NCI-H1694 (cell line): ENCODE results near the gene MYCBP2.
"Not testable (repeated sequence)": the region's sequence is repeated elsewhere in the genome, so short reads cannot be mapped to it uniquely, and the experiment has no call there.

Source experiments
- DNase-seq: peaks from one replicate; lab custom pipeline; 2025; lab: John Stamatoyannopoulos, UW

MYCBP2 gene

GRCh38 chr13:77291774-77292173 lies 35.1 kb downstream of the MYCBP2 start:
- no peak for DNase-seq

GRCh38 chr13:77290342-77290741 lies 36.6 kb downstream of the MYCBP2 start:
- no peak for DNase-seq

DNA sequence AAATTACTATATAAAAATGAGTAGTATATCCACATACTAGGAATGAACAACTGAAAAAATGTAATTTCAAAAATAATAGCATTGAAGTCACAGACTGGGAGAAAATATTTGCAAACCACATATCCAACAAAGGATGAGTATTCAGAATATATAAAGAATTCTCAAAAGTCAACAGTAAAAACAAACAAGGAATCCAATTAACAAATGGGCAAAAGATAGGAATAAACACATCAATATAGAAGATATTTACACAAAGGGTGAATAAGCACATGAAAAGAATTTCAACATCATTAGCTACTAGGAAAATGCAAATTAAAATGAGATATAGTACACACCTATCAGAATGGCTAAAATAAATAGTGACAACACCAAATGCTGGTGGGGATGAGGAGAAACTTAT lies 37.0 kb downstream of the MYCBP2 start:
- DNase-seq: no peak

DNA sequence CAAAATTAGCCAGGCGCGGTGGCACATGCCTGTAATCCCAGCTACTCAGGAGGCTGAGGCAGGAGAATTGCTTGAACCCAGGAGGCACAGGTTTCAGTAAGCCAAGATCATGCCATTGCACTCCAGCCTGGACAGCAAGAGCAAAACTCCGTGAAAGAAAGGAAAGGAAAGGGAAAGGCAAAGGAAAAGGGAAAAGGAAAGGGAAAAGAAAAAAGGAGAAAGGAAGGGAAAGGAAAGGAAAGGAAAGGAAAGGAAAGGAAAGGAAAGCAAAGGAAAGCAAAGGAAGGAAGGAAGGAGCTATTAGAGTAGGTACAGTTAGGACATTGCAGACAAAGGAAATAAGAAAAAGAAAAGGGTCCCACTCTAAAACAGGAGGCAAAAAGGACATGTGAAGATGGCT lies 41.3 kb downstream of the MYCBP2 start:
- DNase-seq: not testable (repeated sequence)

DNA sequence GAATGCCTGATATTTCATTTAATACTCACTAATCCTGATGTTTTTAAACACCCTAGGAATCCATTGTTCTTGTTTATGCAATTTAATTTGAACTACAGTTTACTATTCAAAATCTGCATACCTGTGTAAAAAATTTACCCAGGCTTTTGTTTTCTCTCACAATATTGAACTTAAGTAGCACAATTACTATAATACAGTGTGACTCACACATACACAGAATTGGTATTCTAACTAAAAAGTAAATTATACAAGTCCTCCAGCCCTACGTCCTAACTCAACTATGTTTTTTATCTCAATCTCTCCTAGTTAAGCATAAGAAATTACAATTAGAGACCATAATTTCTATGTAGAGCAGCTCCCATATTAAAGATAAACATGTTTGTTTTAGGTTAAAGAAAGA lies 41.8 kb downstream of the MYCBP2 start:
- DNase-seq: no peak

DNA sequence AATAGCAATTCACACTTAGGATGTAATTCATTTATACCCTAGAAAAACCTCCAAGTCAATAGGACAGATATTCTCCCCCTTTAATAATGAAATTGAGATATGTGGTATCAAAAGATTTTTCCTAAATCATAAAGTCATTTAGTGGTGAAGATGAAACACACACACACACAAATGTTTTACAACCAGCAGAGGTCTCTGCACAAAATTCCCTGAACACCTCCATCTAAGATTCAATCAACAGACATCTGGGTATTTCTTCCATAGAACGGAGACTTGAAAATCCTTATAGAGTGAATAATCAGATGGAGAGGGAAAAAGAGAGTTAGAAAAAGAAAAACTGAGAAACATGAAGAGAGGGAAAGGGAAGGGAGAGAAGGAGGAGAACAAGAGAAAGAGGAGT lies 52.8 kb downstream of the MYCBP2 start:
- no peak for DNase-seq

- DNase-seq: no peak
Observed at GRCh38 chr13:77269141-77269540, 57.8 kb downstream of the MYCBP2 start.

DNA sequence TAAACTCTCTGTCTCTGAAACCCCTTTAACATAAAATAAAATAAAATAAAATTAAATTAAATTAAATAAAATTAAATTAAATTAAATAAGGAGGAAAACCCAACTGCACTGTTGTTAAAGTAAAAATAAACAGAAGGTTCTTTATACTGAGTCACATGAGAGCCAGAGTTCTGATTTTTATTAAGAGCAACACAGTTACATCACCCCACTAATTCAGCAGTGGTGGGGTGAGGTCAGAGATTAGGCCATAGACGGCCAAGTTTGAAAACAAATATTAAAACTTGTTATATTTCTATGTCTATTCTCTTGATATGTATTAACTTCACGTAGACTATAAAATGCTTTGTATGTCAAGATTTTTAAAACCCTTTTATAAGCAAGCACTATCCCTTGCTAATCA lies 59.5 kb downstream of the MYCBP2 start:
- DNase-seq: no peak

DNA sequence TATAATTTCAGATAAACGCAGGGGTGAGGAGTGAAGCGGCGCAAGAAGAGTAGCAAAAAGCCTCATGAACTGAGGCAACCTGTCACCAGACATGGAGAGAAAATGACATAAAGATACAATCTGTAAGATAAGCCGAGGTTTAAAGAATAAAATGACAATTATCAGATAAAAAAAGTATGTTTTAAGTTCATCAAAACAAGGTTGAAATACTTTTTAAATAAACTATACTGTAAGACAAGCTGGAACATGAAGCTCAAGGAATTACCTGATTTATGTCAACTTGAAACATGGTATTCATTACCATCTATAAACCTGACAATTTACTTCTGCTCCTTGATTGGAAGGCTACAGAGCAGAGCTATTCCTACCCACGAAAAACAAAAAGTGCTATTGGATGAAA lies 61.6 kb downstream of the MYCBP2 start:
- no peak for DNase-seq

DNA sequence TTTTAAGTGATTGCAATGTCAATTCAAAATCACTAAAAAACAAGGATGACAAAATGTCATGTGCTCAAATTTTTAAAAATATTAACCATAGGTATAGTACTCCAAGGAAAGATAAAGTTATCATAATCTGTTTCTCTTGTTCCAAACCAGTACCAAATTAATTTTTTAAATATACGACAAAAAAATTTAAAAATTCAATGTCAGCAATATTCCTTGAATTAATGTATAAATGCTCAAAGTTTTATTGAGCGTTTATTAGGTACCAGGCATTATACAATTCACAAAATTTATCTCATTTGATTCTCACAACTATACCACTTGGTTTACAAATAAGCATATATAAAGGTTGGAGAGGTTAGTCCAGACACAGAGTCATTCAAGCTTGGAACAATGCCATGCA lies 64.7 kb downstream of the MYCBP2 start:
- no peak for DNase-seq

GRCh38 chr13:77250975-77251374 lies 75.9 kb downstream of the MYCBP2 start:
- no peak for DNase-seq

- not testable (repeated sequence) for DNase-seq
Observed at GRCh38 chr13:77245224-77245623, 81.7 kb downstream of the MYCBP2 start.

- no peak for DNase-seq
Observed at GRCh38 chr13:77239312-77239711, 87.6 kb downstream of the MYCBP2 start.

DNA sequence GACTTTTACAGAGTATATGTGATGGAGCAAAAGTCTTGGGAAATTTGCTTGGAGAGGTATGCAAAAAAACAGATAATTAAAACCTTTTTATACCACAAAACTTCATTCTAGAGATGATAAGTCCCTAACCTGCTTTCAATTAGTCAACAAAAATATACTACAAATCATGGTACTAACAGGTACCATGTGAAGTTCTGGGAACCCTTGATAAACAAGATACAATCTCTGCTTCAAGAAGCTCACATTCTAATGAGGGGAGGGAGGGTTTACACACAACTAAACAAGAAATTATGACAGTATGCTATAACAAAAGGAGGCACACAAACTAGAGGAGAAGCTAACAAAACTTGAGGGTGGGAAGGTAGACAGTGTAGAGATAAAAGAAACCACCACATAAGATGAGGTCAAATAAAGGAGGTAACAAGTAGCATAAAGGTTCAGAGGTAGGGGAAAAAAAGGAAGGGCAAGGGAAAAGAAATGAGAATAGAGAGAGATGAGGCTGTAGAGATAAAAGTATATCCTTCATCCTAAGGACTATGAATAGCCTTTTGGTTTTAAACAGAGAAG lies 91.4 kb downstream of the MYCBP2 start:
- no peak for DNase-seq

- DNase-seq: no peak
Observed at GRCh38 chr13:77233159-77233558, 93.7 kb downstream of the MYCBP2 start.

GRCh38 chr13:77230560-77230959 lies 96.3 kb downstream of the MYCBP2 start:
- DNase-seq: no peak

DNA sequence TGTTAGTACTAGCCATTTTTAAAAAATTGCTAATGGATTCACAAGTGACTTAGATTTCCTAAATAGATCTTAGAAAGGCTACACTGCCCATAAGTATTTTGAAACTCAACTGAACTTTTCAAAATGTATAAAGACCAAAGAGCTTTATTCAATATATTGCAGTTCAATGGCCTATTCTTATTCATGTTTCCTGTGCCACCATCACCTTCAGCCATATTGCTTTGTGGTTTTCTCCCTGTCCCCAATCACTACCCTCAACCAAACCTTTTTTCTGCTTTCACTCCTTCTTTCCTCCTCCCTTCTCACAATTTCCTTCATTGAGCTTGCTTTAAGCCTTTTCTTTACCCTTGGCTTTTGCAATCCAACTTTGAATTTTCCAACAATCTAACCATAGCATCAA lies 100.9 kb downstream of the MYCBP2 start:
- no peak for DNase-seq

DNA sequence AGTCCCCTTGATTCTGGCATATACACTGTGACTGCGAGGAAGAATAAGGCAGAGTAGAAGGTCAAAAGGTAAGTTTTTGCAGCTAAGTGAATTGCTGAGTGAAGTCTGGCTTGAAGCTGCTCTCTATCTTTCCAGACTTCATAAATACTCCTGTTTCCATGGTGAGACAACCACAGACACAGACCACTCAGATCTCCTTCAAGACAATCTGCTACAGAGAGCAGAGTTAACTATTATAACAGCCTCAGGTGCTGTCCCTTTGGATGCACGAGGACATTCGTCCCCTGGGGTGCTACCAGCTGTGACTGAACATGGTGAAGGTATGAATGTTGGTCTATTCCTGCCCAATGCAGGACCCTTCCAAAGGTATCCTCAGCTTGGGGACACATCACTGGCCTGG lies 104.0 kb downstream of the MYCBP2 start:
- no peak for DNase-seq

GRCh38 chr13:77222000-77222690 lies 104.7 kb downstream of the MYCBP2 start:
- DNase-seq: no peak

DNA sequence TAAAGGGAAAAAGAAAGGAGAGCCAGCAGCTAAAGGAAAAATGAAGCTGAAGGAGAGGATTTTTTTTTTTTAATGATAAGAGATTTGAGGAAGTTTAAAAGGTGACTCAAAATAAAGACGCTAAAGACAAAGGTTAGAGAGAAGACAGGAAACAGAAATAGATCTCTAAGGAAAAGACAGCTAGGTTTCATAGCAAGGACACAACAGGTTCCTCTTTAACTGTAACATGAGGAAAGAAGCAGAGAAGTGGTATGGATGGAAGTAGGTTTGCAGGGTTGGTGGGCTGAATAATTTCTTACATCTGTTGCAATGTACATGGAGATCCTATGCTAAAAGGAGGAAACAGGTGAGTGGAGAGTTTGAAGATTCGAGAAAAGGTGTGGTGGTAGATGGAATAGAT lies 107.5 kb downstream of the MYCBP2 start:
- DNase-seq: no peak

GRCh38 chr13:77218274-77218673 lies 108.6 kb downstream of the MYCBP2 start:
- no peak for DNase-seq

DNA sequence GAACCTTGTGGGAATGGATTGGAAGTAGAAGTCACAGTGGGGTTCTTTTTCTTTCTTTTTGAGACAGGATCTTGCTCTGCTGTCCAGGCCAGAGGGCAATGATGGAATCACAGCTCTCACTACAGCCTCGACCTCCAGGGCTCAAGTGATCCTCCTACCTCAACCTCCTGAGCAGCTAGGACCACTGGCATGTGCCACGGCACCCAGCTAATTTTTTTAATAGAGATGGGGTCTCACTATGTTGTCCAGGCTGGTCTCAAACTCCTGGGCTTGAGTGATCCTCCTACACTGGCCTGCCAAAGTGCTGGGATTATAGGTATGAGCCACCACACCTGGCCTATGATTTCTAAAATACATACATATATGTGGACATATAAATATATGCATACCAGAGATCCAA lies 111.4 kb downstream of the MYCBP2 start:
- no peak for DNase-seq

DNA sequence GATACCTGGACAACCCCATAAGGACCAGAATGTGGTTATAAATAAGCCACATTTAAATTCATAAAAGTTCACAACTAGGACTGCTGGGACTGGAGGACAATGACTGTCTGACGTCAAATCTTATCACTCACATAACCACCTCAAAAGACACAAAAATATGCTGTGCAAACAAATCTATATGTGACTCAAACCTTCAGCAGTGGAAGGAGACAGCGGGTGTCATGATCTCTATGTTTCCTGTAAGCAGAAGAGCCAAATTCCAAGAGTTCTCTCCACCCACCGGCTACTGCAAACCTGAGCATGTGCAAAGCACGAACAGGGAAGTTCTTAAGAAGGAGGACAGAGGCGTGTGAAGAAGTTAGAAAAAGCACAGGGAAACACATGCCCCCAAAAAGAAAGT lies 113.2 kb downstream of the MYCBP2 start:
- DNase-seq: no peak

- no peak for DNase-seq
Observed at GRCh38 chr13:77207943-77208342, 119.0 kb downstream of the MYCBP2 start.
